Activated CD4-positive, alpha-beta T cell treated with anti-CD3 and anti-CD28 coated beads, Interleukin-2, amount 10 ng/mL, durations not matched to agents 24 days and 14 days (primary cell): ENCODE measurements around the gene GFM1. TPM values are rescaled to one million over a fixed set of nuclear protein-coding genes. Genes with fewer than 3 reads are reported as not detected.
A peak's percentile ranks its signal among the peaks of the same experiment; 100 is the strongest.
"Not testable (repeated sequence)": the region's sequence is repeated elsewhere in the genome, so short reads cannot be mapped to it uniquely, and the experiment has no call there.

Experiments used
- DNase-seq: peaks from one replicate; pipeline ENCODE4 v3.0.0; 2022
- H3K27ac Mint-ChIP-seq: one replicate; pipeline ENCODE4 v1.8.0; 2022; ENCODE audit warnings: mild to moderate bottlenecking, mixed read lengths
- H3K27me3 Mint-ChIP-seq: one replicate; pipeline ENCODE4 v1.8.0; 2022; ENCODE audit warnings: mixed read lengths
- H3K36me3 Mint-ChIP-seq: one replicate; pipeline ENCODE4 v1.8.0; 2022; ENCODE audit warnings: low read depth, mild to moderate bottlenecking, mixed read lengths
- H3K4me1 Mint-ChIP-seq: one replicate; pipeline ENCODE4 v1.8.0; 2021; ENCODE audit warnings: mixed read lengths
- H3K4me3 Mint-ChIP-seq: one replicate; pipeline ENCODE4 v1.8.0; 2022; ENCODE audit warnings: mild to moderate bottlenecking, moderate library complexity, mixed read lengths
- H3K9me3 Mint-ChIP-seq: one replicate; pipeline ENCODE4 v1.8.0; 2021; ENCODE audit warnings: mixed read lengths
- intact Hi-C: fragments of 100-400 bp; cut with micrococcal nuclease; formaldehyde crosslinking; loops from one replicate; pipeline ENCODE4 v1.15.1; 2023
- total RNA-seq: library from RNA; stranded (reverse); gene quantifications from 2 replicates; pipeline ENCODE4 v1.2.3, GENCODE V29; 2022

The GFM1 gene
- total RNA-seq, 1 donor from 2014 or later: 73.4 TPM

DNA sequence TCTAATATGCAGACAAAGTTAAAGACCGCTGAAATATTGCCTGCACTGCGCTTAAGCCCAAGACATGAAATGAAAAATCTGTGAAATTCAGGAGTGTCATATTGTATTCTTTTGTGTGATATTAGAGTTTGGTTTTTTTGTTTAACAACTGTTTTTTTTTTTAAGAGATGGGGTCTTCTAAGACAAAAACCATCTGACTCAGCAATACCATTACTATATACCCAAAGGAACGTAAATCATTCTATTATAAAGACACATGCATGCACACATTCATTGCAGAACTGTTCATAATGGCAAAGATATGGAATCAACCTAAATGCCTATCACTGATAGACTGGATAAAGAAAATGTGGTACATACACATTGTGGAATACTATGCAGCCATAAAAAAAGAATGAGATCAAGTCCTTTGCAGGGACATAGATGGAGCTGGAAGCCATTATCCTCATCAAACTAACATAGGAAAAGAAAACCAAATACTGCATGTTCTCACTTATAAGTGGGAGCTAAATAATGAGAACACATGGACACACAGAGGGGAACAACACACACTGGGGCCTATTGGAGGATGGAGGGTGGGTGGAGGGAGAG is 49.6 kb downstream of the GFM1 start:
- H3K4me3 Mint-ChIP-seq, H3K4me1 Mint-ChIP-seq, intact Hi-C loops, H3K9me3 Mint-ChIP-seq, H3K27ac Mint-ChIP-seq, DNase-seq, H3K27me3 Mint-ChIP-seq: not testable (repeated sequence)
- H3K36me3 Mint-ChIP-seq: peaks cover 36% of the 10 kb centered on the region

DNA sequence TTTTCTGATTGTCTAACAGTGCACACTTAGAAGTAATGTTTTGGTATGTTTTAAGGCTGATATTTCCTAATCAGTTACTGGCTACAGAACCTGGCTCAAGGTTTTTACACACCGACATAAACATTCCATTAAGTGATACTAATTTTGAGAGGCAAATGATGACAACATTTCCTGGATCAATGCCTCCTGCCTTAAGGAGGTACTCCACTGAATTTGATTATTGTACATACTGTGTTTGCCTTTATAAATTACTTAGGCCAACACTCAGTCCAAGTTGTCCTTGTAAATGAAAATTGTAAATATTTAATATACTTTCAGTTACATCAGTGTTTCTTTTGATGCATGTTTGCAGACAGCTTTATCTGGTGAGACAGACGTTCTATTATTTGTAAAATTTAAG is 52.3 kb downstream of the GFM1 start:
- Mint-ChIP-seq H3K27me3 (no peaks in the 10 kb centered on the region), H3K4me3 (no peak overlapping the region), H3K9me3 (no peaks in the 10 kb centered on the region), H3K36me3 (peaks cover 30% of the 10 kb centered on the region), H3K27ac (no peak overlapping the region), H3K4me1 (no peaks in the 10 kb centered on the region)
- no peak for DNase-seq
- intact Hi-C loops: no loop called here

DNA sequence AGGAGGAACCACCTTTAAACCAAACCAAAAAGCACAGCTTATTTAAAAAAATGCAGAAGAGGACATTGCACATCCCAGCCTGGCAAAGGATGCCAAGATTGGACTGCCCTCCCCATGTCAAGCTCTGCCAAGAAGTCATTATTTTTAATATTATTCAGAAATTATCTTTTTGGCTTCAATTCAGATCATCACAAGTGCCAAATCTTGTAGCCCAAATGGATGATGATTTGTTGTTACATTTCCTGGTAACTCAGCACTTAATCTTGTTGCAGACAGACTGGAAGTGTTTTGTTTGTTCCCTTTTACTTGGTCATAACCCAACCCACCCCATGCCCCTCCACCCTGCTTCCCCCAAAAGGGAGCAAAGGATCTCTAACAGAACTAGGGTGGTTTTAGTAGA is 56.2 kb downstream of the GFM1 start:
- Mint-ChIP-seq H3K4me3 (no peak overlapping the region), H3K36me3 (peaks cover 23% of the 10 kb centered on the region), H3K27ac (no peak overlapping the region), H3K4me1 (peaks cover 8% of the 10 kb centered on the region), H3K27me3 (no peaks in the 10 kb centered on the region), H3K9me3 (no peaks in the 10 kb centered on the region)
- intact Hi-C loops: no loop called here
- no peak for DNase-seq

DNA sequence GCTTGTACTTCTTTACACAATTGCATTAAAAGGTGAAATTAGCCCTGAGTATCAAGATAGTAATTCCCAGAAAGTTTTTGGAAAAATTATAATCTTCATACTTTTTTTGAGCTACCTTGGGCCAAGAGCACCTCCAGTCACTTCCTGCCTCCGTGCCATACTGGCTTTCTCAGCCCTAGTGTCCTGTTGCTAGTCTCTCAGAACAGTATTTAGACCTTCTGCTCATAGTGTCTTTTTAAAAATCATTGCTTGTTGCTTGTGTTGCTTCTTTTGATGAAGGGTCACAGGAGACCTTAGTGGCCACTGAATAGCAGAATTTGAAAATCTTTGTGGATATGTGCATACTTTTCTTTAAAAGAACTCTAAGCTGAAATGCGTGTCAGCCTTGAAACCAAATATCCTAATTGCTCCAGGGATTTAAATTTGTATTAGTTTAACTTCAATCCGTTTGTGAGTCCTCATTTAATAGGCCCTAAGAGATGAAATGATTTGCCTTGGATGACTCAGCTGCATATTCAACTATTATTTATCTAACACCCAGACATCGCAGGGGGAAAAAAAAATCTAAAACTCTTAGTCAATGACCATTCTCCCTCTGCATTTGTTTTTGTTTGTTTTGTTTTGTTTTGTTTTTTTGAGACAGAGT is 57.2 kb downstream of the GFM1 start:
- Mint-ChIP-seq H3K36me3 (peaks cover 27% of the 10 kb centered on the region), H3K4me1 (peaks cover 8% of the 10 kb centered on the region), H3K9me3 (no peaks in the 10 kb centered on the region), H3K27ac (no peak overlapping the region), H3K4me3 (no peak overlapping the region), H3K27me3 (no peaks in the 10 kb centered on the region)
- intact Hi-C loops: no loop called here
- no peak for DNase-seq

DNA sequence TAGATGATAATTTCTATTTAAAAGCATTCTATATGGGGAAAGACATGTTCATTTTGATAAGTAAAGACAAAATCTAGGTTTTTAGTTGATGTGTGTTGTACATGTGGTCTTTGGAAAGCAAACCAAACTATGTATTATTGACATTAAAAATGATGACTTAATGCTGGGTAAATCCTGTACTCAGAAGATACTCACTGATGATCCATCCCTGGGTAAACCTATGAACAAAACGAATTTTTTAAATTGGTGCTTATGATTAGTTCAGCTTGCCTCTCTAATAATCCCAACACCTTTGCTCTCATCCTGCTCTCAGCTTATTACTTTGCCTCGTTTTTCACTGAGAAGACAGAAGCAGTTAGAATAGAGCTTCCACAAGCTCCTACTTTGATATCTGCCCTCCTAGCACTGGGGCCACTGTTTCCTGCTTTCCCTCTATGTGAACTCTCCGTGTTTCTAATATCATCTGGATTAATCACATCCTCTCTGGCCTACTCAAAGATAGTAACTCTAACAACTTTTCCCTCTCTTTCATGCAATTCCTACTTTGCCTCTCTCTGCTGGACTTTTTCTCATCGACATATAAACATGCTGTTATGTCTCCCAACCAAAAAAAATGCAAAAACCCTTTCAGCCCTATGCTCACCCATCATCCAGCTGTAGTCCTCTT is 58.6 kb downstream of the GFM1 start:
- intact Hi-C loops: no loop called here
- Mint-ChIP-seq H3K4me3 (no peak overlapping the region), H3K27me3 (no peaks in the 10 kb centered on the region), H3K4me1 (peaks cover 8% of the 10 kb centered on the region), H3K36me3 (peaks cover 33% of the 10 kb centered on the region), H3K27ac (no peak overlapping the region), H3K9me3 (no peaks in the 10 kb centered on the region)
- DNase-seq: no peak

DNA sequence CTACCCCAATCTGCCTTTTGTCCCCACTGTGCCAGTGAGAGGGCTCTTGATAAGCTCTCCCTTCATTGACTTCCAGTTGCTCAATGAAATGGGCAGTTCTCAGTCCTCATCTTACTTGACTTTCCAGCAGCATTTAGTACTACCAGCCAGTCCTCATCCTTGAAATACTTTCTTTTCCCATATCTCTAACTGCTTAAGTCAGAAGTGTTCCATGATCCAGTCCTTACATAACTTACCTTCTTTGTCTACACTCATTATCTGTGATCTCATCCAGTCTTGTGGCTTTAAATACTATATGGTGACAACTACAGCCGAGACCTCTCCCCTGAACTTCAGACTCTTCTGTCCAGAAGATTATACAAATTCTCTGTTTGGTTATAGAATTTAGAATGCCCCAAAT is 59.2 kb downstream of the GFM1 start:
- Mint-ChIP-seq H3K27ac (no peak overlapping the region), H3K9me3 (no peaks in the 10 kb centered on the region), H3K4me3 (no peak overlapping the region), H3K36me3 (peaks cover 38% of the 10 kb centered on the region), H3K27me3 (no peaks in the 10 kb centered on the region), H3K4me1 (peaks cover 8% of the 10 kb centered on the region)
- DNase-seq: no peak
- intact Hi-C loops: no loop called here

DNA sequence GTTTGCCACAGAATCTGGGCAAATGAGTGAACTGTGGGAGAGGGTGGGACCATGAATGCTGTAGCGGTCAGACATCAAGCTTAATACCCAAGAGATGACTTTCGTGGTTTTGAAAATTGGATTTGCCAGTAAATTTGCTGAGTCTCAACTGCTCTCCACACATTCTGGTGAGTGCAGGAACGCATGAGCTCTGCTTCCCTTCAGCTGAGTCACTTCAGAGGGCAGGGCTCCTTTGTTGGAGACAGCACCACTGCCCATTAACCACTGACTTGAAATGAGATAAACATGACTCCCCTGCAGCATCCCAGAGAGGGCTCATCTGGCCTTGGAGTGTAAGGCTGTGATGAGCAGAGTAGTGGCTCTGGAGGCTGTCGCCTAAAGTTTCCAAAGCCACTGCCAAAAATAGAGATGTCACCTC is 65.3 kb downstream of the GFM1 start:
- no peaks in the 10 kb centered on the region for H3K27me3 Mint-ChIP-seq
- H3K27ac Mint-ChIP-seq: no peak overlapping the region
- intact Hi-C loops: no loop called here
- H3K4me1 Mint-ChIP-seq: peaks cover 13% of the 10 kb centered on the region
- H3K36me3 Mint-ChIP-seq: peaks cover 33% of the 10 kb centered on the region
- H3K9me3 Mint-ChIP-seq: no peaks in the 10 kb centered on the region
- DNase-seq: no peak
- no peak overlapping the region for H3K4me3 Mint-ChIP-seq

DNA sequence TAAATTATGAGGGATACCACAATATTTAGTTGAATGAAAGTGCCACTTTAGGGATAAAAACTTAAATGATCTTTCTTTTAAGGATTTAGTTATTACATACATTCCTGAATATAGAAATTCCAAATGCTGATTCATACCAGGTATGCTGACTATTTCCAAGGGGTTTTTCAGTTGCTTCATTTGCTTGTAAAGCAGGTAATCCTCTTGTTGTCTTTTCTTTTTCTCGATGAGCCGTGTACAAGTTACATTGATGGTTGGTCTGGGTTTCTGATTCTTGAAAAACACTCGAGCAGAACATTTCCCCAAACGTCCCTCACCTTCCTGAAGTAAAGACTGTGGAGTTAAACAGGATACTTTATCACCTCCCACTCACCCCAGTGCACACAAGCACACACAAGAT is 66.3 kb downstream of the GFM1 start:
- Mint-ChIP-seq H3K27ac (no peak overlapping the region), H3K9me3 (no peaks in the 10 kb centered on the region), H3K27me3 (no peaks in the 10 kb centered on the region), H3K4me3 (no peak overlapping the region), H3K36me3 (peaks cover 33% of the 10 kb centered on the region), H3K4me1 (peaks cover 13% of the 10 kb centered on the region)
- intact Hi-C loops: no loop called here
- no peak for DNase-seq

DNA sequence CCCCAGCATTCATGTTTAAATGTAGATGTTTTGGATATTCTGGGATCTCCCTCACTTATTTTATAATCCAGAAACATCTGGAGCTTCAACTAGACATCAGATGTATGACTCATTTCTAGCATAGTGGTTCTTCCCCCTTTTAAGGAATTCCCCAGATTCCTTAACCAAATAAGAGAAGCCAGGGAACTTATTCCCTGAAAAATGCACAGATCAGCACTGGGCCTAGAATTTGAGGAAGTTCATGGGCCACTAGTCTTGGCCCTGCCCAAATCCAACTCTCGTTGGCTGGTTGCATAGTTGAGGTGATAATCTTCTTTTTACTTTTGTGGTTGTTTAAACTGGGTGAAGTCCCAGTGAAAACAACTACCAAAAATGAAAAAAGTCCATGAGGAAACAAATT is 67.6 kb downstream of the GFM1 start:
- Mint-ChIP-seq H3K36me3 (peaks cover 28% of the 10 kb centered on the region), H3K9me3 (no peaks in the 10 kb centered on the region), H3K27me3 (no peaks in the 10 kb centered on the region), H3K4me3 (no peak overlapping the region), H3K4me1 (peaks cover 13% of the 10 kb centered on the region), H3K27ac (no peak overlapping the region)
- no peak for DNase-seq
- intact Hi-C loops: no loop called here

DNA sequence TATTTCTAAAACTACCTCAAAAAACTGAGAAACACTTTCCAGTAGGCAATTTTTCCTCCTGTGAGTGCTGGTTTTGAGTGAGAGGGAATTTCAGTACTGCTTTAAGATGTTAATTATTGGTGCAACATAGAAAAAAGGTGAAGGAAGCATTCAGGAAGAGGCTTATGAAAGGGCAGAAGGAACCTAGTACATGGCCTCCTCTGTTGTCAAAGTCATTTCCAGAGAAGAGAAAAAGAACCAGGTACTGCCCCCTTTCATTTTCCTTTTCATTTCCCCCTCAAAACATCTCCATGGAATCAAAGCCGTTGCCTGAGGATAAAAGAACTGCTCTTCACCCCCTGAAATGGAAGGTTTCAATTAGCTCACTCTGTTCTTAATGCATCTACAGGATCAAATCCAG is 68.1 kb downstream of the GFM1 start:
- H3K4me3 Mint-ChIP-seq: no peak overlapping the region
- H3K4me1 Mint-ChIP-seq: peaks cover 18% of the 10 kb centered on the region
- intact Hi-C loops: no loop called here
- no peaks in the 10 kb centered on the region for H3K9me3 Mint-ChIP-seq
- no peak for DNase-seq
- no peaks in the 10 kb centered on the region for H3K27me3 Mint-ChIP-seq
- peaks cover 22% of the 10 kb centered on the region for H3K36me3 Mint-ChIP-seq
- H3K27ac Mint-ChIP-seq: peak overlapping the region; percentile 21

DNA sequence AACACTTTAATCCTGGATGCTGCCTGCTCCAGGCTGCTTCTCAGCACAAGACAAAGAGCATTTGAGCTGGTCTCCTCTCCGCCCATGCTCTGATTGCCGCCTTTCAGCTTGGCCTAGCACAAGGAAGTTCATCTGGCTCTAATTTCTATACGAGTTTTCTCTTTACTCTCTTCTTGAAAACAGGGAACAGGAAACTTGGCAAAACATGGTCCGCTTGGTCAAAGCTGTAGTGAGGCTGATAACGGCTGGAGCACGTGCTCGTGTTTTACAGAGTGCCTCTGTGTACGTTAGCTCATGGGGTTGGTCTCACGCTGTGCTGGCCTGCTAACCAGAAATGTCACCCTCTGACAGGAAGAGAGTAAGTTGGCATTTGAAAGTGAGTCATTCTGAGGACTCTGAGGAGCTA is 68.8 kb downstream of the GFM1 start:
- Mint-ChIP-seq H3K27ac (no peak overlapping the region), H3K36me3 (peaks cover 20% of the 10 kb centered on the region)
- intact Hi-C loops: no loop called here

DNA sequence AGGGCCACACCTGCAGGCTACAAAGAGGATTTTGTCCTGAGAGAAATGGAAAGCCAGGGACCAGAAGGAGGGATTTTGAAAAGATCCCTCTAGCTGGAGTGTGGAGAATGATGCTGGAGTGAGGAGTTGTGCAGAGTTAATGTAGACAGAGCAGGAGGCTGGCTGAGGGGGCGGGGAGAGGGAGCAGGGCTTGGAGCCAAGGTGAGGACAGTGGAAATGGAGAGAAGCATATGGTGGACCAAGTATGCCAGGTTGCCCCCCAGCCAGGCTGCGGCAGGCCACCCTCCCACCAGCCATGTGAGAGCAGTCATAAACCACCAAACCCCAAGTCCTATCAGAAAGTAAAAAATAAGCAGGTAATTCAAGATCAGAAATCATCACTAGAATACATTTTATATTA is 73.2 kb downstream of the GFM1 start:
- no peak for DNase-seq
- Mint-ChIP-seq H3K4me1 (peaks cover 23% of the 10 kb centered on the region), H3K4me3 (no peak overlapping the region), H3K27ac (no peak overlapping the region), H3K36me3 (peaks cover 12% of the 10 kb centered on the region), H3K9me3 (no peaks in the 10 kb centered on the region), H3K27me3 (no peaks in the 10 kb centered on the region)
- intact Hi-C loops: no loop called here

More for the DNA sequence above, 68.8 kb downstream of the GFM1 start:
- Mint-ChIP-seq H3K4me1 (peaks cover 20% of the 10 kb centered on the region), H3K4me3 (no peak overlapping the region), H3K9me3 (no peaks in the 10 kb centered on the region), H3K27me3 (no peaks in the 10 kb centered on the region)
- DNase-seq: no peak

DNA sequence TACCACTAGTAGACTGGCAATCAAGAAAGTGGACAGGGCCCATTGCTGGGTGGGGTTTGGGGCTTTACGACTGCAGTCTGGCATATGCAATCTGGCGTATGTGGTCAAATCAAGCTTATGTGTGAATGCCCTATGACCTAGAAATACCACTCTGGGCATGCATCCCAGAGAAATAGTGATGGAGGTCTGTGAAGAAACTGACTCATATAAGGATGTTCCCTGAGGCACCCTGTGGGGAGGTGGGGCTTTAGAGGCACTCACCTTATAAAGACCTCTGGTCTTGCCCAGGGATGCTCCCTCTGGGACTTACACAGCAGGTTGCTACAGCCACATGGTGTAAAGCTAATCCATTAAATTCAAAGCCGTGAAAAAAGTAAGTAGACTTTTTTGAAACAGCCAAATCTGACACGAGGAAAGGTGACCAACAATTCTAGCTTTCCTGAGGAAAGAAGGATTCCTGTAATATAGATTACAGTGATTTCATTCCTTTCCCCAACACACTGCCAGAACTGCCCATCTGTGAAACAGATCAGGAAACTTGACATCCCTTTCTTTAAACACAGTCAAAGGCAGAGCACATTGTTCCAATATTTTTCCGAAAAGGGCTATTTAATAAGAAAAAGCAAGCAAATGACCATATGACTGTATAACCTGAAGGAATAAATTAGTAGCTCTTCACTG is 74.3 kb downstream of the GFM1 start:
- Mint-ChIP-seq H3K36me3 (peaks cover 14% of the 10 kb centered on the region), H3K9me3 (no peaks in the 10 kb centered on the region), H3K27me3 (no peaks in the 10 kb centered on the region), H3K4me1 (peaks cover 23% of the 10 kb centered on the region), H3K4me3 (no peak overlapping the region), H3K27ac (no peak overlapping the region)
- intact Hi-C loops: no loop called here
- no peak for DNase-seq

DNA sequence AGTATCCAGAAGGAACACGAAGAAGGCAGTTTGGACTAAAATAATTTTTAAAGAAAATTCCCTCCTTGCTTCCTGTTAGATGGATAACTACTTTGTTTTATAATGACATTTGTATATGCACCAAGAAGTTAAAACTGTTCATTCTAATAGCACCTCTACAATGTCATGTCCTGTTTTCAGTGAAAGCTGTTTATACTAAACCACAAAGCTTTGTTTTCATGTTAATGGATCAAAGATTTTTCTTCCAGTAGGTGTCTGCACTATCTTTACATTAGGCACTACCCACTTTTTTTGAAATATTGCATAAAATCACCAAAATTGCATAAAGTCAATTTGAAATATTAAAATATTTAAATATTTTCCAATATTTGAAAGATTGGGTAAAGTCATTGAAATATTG is 77.8 kb downstream of the GFM1 start:
- no peak overlapping the region for H3K27ac Mint-ChIP-seq
- intact Hi-C loops: no loop called here
- H3K4me1 Mint-ChIP-seq: peaks cover 32% of the 10 kb centered on the region
- no peak for DNase-seq
- H3K4me3 Mint-ChIP-seq: no peak overlapping the region
- H3K36me3 Mint-ChIP-seq: peaks cover 14% of the 10 kb centered on the region
- H3K27me3 Mint-ChIP-seq: no peaks in the 10 kb centered on the region
- H3K9me3 Mint-ChIP-seq: no peaks in the 10 kb centered on the region
